IMR-90 (cell line): ENCODE data around the gene SLIT3. TPM values are rescaled to one million over a fixed set of nuclear protein-coding genes. Genes with fewer than 3 reads are reported as not detected.

ENCODE experiments used
- ATAC-seq: fragments of 200-7000 bp; cut with Tn5 transposase; 2 replicates; pipeline ENCODE4 v1.9.1; 2020; ENCODE audit warnings: low read depth, mild to moderate bottlenecking, moderate library complexity
- BruUV-seq: library from RNA; stranded (reverse); fragments of 400-500 nt; replicated peaks from 2 replicates; lab custom pipeline; 2021; lab: Mats Ljungman, UMichigan
- CTCF ChIA-PET: fragments of 300-600 bp; formaldehyde crosslinking; extraction: SDS; loops from one replicate; lab custom pipeline; 2021; ENCODE audit warnings: antibody characterized with exemption; lab: Yijun Ruan, JAX
- POLR2A ChIA-PET: fragments of 300-600 bp; sonication (Branson Sonifier 250); formaldehyde crosslinking; loops from one replicate; lab custom pipeline; 2022; ENCODE audit warnings: antibody characterized with exemption; ENCODE audit not compliant: unreplicated experiment; lab: Charles Lee
- DNase-seq: peaks from one replicate; pipeline ENCODE4 v3.0.0; 2013
- H2AFZ ChIP-seq: replicated peaks from 2 replicates; pipeline ENCODE3; 2013; ENCODE audit warnings: low read length, mild to moderate bottlenecking; ENCODE audit not compliant: poor library complexity
- H2AK5ac ChIP-seq: 2 replicates; pipeline ENCODE4 v1.6.1; 2013; ENCODE audit warnings: low read depth, low read length, inconsistent platforms
- H2AK9ac ChIP-seq: replicated peaks from 2 replicates; pipeline ENCODE3; 2013; ENCODE audit warnings: mild to moderate bottlenecking, low read depth, low read length, moderate library complexity; ENCODE audit not compliant: poor library complexity
- H2BK120ac ChIP-seq: 2 replicates; pipeline ENCODE4 v1.6.1; 2013; ENCODE audit warnings: low read depth, low read length, inconsistent platforms
- H2BK15ac ChIP-seq: 3 replicates; pipeline ENCODE4 v1.6.1; 2013; ENCODE audit warnings: low read depth, low read length, inconsistent platforms
- H2BK20ac ChIP-seq: 2 replicates; pipeline ENCODE4 v1.6.1; 2013; ENCODE audit warnings: low read depth, mild to moderate bottlenecking, inconsistent platforms, low read length, moderate library complexity
- H2BK5ac ChIP-seq: 2 replicates; pipeline ENCODE4 v1.6.1; 2013; ENCODE audit warnings: mild to moderate bottlenecking, low read depth, low read length, inconsistent platforms; ENCODE audit not compliant: poor library complexity, severe bottlenecking
- H3K14ac ChIP-seq: replicated peaks from 2 replicates; pipeline ENCODE4 v1.6.1; 2013; ENCODE audit warnings: low read depth, low read length, inconsistent platforms
- H3K18ac ChIP-seq: 2 replicates; pipeline ENCODE4 v1.6.1; 2013; ENCODE audit warnings: low read depth, low read length, control low read depth
- H3K23ac ChIP-seq: 2 replicates; pipeline ENCODE4 v1.6.1; 2013; ENCODE audit warnings: low read depth, low read length, inconsistent platforms
- H3K27ac ChIP-seq: 2 replicates; pipeline ENCODE4 v1.5.1; 2013; ENCODE audit warnings: mild to moderate bottlenecking, control low read depth, low read length; ENCODE audit not compliant: insufficient read depth
- H3K27me3 ChIP-seq: 2 replicates; pipeline ENCODE4 v1.6.1; 2013; ENCODE audit warnings: low read length; ENCODE audit not compliant: control insufficient read depth, insufficient read depth
- H3K36me3 ChIP-seq: 2 replicates; pipeline ENCODE4 v1.6.1; 2013; ENCODE audit warnings: low read length, mixed read lengths; ENCODE audit not compliant: control insufficient read depth, insufficient read depth
- H3K4ac ChIP-seq: 2 replicates; pipeline ENCODE4 v1.6.1; 2013; ENCODE audit warnings: low read depth, low read length, inconsistent platforms
- H3K4me1 ChIP-seq: 2 replicates; pipeline ENCODE4 v1.6.1; 2013; ENCODE audit warnings: low read length, mixed read lengths; ENCODE audit not compliant: control insufficient read depth, insufficient read depth
- H3K4me2 ChIP-seq: 2 replicates; pipeline ENCODE4 v1.6.1; 2013; ENCODE audit warnings: low read depth, mild to moderate bottlenecking, control low read depth, low read length, moderate library complexity
- H3K4me3 ChIP-seq: 2 replicates; pipeline ENCODE4 v1.5.1; 2013; ENCODE audit warnings: low read depth, mild to moderate bottlenecking, control low read depth, low read length, moderate library complexity; ENCODE audit not compliant: insufficient read depth
- H3K56ac ChIP-seq: 2 replicates; pipeline ENCODE4 v1.6.1; 2013; ENCODE audit warnings: low read length, inconsistent platforms; ENCODE audit not compliant: insufficient read depth; ENCODE audit errors: extremely low read depth
- H3K79me1 ChIP-seq, 2 experiments: 2 replicates each; pipeline ENCODE4 v1.6.1; 2013; ENCODE audit warnings: low read length in 2 of 2, inconsistent platforms in 1 of 2, low read depth in 1 of 2
- H3K9ac ChIP-seq: 2 replicates; pipeline ENCODE4 v1.6.1; 2013; ENCODE audit warnings: low read depth, low read length, control low read depth
- H3K9me1 ChIP-seq: 2 replicates; pipeline ENCODE4 v1.6.1; 2013; ENCODE audit warnings: low read length, inconsistent platforms; ENCODE audit not compliant: insufficient read depth
- H3K9me3 ChIP-seq: 2 replicates; pipeline ENCODE4 v1.6.1; 2013; ENCODE audit warnings: low read length; ENCODE audit not compliant: control insufficient read depth, insufficient read depth
- H4K20me1 ChIP-seq: 2 replicates; pipeline ENCODE4 v1.6.1; 2013; ENCODE audit warnings: low read length, inconsistent platforms; ENCODE audit not compliant: insufficient read depth
- H4K5ac ChIP-seq: 2 replicates; pipeline ENCODE4 v1.6.1; 2013; ENCODE audit warnings: mild to moderate bottlenecking, low read depth, low read length, control low read depth
- H4K8ac ChIP-seq, 2 experiments: 2 replicates each; pipeline ENCODE4 v1.6.1; 2013; ENCODE audit warnings: low read depth in 2 of 2, low read length in 2 of 2, control low read depth in 1 of 2, inconsistent platforms in 1 of 2
- H4K91ac ChIP-seq: 2 replicates; pipeline ENCODE4 v1.6.1; 2013; ENCODE audit warnings: low read depth, low read length, inconsistent platforms; ENCODE audit not compliant: insufficient read depth
- BHLHE40 ChIP-seq: fragments of 150-350 bp; IDR thresholded peaks from 2 replicates; pipeline ENCODE4 v1.6.1; 2016; ENCODE audit warnings: mild to moderate bottlenecking, low read depth, low read length
- CEBPB ChIP-seq: IDR thresholded peaks from 2 replicates; pipeline ENCODE4 v1.6.1; 2012; ENCODE audit warnings: low read depth, low read length, improper control_type of control experiment
- CHD1 ChIP-seq: IDR thresholded peaks from 2 replicates; pipeline ENCODE4 v1.6.1; 2012; ENCODE audit warnings: low read depth, low read length, improper control_type of control experiment
- FOS ChIP-seq: fragments of 150-350 bp; IDR thresholded peaks from 2 replicates; pipeline ENCODE4 v1.6.1; 2016; ENCODE audit warnings: low read depth, low read length
- MAFK ChIP-seq: IDR thresholded peaks from 2 replicates; pipeline ENCODE4 v1.6.1; 2012; ENCODE audit warnings: low read depth, low read length, improper control_type of control experiment
- MAZ ChIP-seq: IDR thresholded peaks from 2 replicates; pipeline ENCODE4 v1.6.1; 2012; ENCODE audit warnings: low read depth, mild to moderate bottlenecking, low read length, improper control_type of control experiment, moderate library complexity, borderline replicate concordance
- MXI1 ChIP-seq: IDR thresholded peaks from 2 replicates; pipeline ENCODE4 v1.6.1; 2012; ENCODE audit warnings: low read depth, mild to moderate bottlenecking, low read length, moderate library complexity, borderline replicate concordance
- NFE2L2 ChIP-seq: fragments of 150-350 bp; IDR thresholded peaks from 2 replicates; pipeline ENCODE4 v1.6.1; 2016; ENCODE audit warnings: low read depth, mild to moderate bottlenecking, low read length
- POLR2A ChIP-seq: IDR thresholded peaks from 2 replicates; pipeline ENCODE4 v1.6.1; 2012; ENCODE audit warnings: mild to moderate bottlenecking, low read depth, low read length
- RAD21 ChIP-seq: IDR thresholded peaks from 2 replicates; pipeline ENCODE4 v1.6.1; 2012; ENCODE audit warnings: low read length, improper control_type of control experiment
- RCOR1 ChIP-seq: IDR thresholded peaks from 2 replicates; pipeline ENCODE4 v1.6.1; 2012; ENCODE audit warnings: mild to moderate bottlenecking, low read length, improper control_type of control experiment; ENCODE audit not compliant: insufficient replicate concordance
- RFX5 ChIP-seq: IDR thresholded peaks from 2 replicates; pipeline ENCODE4 v1.8.0; 2012; ENCODE audit warnings: low read depth, mild to moderate bottlenecking, low read length, moderate library complexity
- SMC3 ChIP-seq: fragments of 150-350 bp; IDR thresholded peaks from 2 replicates; pipeline ENCODE4 v1.6.1; 2016; ENCODE audit warnings: low read depth, mild to moderate bottlenecking, antibody characterized with exemption, low read length, moderate library complexity
- WGBS, 2 experiments: methylation state at CpG; one replicate each; pipeline versions ENCODE4 v1.1.5 to v1.1.7; 2013; ENCODE audit warnings: missing lambda C conversion rate in 2 of 2; ENCODE audit not compliant: insufficient read length in 1 of 2; ENCODE audit errors: extremely low coverage in 2 of 2; 5-methylcytosine and 5-hydroxymethylcytosine counted together
- dilution Hi-C: fragments of 300-500 bp; cut with HindIII; formaldehyde crosslinking; loops from one replicate; pipeline ENCODE4 v1.14.3; 2018; ENCODE audit warnings: low sequenced_read_pairs; ENCODE audit not compliant: unreplicated experiment
- in situ Hi-C: fragments of 300-500 bp; cut with MboI; formaldehyde crosslinking; loops from 3 replicates; pipeline ENCODE4 v1.14.3; 2019; ENCODE audit warnings: low sequenced_read_pairs, inconsistent platforms, mixed read lengths
- intact Hi-C: fragments of 100-400 bp; cut with micrococcal nuclease; formaldehyde crosslinking; loops from 2 replicates; pipeline ENCODE4 v1.10.0; 2022
- polyA plus RNA-seq, 3 experiments: library from polyadenylated mRNA; depleted of rRNA; stranded (reverse); fragments of >200 nt; gene quantifications; 2 replicates each; pipeline ENCODE4 v1.2.3, GENCODE V29; 2012; ENCODE audit warnings: low replicate concordance in 1 of 3
- total RNA-seq: library from RNA; depleted of rRNA; stranded (reverse); fragments of >200 nt; gene quantifications from 2 replicates; pipeline ENCODE4 v1.2.3, GENCODE V29; 2012
- TF ChIP-seq, protein P1 (sequence below): fragments of 150-350 bp; IDR thresholded peaks from 2 replicates; pipeline ENCODE4 v1.6.1; 2016; ENCODE audit warnings: low read depth, mild to moderate bottlenecking, low read length, moderate library complexity, borderline replicate concordance
- TF ChIP-seq, protein P2 (sequence below): conservative IDR thresholded peaks from 2 replicates; pipeline ENCODE4 v1.5.1; 2012; ENCODE audit warnings: mild to moderate bottlenecking, low read depth, low read length, improper control_type of control experiment
- TF ChIP-seq, protein P3 (sequence below): fragments of 150-350 bp; IDR thresholded peaks from 2 replicates; pipeline ENCODE4 v1.6.1; 2017; ENCODE audit warnings: mild to moderate bottlenecking, antibody characterized with exemption, low read length, low read depth

The SLIT3 gene
- total and polyA plus RNA-seq, 2 of the 4 experiments (the other 2 are of a cell fraction) = 0.18 to 0.50 TPM

DNA sequence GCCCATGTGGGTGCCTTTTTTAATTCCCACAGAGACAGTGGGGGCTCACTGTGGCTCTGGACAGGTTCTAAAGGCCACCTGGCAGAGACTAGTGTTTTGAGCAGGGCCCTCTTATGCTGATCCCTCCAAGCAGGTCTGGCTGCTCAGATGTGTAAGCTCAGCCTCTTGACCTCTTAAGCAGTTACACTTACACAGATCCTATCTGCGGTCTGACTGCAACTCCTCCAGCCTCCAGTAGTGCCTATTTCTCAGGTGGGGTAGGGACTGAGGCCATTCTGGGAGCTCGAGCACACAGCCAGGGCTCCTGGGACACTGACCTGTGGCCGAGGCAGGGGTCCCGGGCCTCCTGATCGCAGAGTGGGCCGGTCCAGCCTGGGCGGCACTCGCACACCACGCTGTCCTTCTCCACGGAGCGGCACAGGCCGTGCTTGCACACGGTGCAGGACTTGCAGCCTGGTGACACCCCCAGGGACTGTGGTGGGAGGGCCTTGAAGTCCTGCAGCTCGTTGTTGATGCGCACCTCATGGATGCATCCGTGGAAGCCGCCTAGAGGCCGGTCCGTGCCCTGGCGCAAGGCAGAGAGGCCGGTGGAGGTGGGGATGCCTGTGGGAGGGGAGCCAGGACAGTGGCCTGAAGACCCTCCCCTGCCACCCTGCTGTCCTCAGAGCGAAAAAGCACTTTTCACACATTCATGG lies 629.9 kb downstream of the SLIT3 start:
- no peak overlapping the region for H3K18ac ChIP-seq
- H3K9me1 ChIP-seq = no peaks in the 10 kb centered on the region
- ChIA-PET CTCF (no interaction called here), POLR2A (no interaction called here)
- no peak overlapping the region for H3K27ac ChIP-seq
- H2BK5ac ChIP-seq = no peak overlapping the region
- H3K4me3 ChIP-seq = no peak overlapping the region
- TF ChIP-seq POLR2A (no peak), RFX5 (no peak), CHD1 (no peak), BHLHE40 (no peak), FOS (no peak), MXI1 (no peak), RCOR1 (no peak), SMC3 (no peak), MAZ (no peak), CEBPB (no peak), NFE2L2 (no peak), MAFK (no peak), RAD21 (no peak)
- TF ChIP-seq, protein P1, sequence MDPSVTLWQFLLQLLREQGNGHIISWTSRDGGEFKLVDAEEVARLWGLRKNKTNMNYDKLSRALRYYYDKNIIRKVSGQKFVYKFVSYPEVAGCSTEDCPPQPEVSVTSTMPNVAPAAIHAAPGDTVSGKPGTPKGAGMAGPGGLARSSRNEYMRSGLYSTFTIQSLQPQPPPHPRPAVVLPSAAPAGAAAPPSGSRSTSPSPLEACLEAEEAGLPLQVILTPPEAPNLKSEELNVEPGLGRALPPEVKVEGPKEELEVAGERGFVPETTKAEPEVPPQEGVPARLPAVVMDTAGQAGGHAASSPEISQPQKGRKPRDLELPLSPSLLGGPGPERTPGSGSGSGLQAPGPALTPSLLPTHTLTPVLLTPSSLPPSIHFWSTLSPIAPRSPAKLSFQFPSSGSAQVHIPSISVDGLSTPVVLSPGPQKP = no peak
- TF ChIP-seq, protein P2, sequence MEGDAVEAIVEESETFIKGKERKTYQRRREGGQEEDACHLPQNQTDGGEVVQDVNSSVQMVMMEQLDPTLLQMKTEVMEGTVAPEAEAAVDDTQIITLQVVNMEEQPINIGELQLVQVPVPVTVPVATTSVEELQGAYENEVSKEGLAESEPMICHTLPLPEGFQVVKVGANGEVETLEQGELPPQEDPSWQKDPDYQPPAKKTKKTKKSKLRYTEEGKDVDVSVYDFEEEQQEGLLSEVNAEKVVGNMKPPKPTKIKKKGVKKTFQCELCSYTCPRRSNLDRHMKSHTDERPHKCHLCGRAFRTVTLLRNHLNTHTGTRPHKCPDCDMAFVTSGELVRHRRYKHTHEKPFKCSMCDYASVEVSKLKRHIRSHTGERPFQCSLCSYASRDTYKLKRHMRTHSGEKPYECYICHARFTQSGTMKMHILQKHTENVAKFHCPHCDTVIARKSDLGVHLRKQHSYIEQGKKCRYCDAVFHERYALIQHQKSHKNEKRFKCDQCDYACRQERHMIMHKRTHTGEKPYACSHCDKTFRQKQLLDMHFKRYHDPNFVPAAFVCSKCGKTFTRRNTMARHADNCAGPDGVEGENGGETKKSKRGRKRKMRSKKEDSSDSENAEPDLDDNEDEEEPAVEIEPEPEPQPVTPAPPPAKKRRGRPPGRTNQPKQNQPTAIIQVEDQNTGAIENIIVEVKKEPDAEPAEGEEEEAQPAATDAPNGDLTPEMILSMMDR = no peak
- TF ChIP-seq, protein P3, sequence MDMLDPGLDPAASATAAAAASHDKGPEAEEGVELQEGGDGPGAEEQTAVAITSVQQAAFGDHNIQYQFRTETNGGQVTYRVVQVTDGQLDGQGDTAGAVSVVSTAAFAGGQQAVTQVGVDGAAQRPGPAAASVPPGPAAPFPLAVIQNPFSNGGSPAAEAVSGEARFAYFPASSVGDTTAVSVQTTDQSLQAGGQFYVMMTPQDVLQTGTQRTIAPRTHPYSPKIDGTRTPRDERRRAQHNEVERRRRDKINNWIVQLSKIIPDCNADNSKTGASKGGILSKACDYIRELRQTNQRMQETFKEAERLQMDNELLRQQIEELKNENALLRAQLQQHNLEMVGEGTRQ = no peak
- H3K4me2 ChIP-seq = no peak overlapping the region
- no peaks in the 10 kb centered on the region for H4K20me1 ChIP-seq
- in situ Hi-C loops = loop anchor here (10.0 kb wide), 1 partner anchor 634 kb away; the partner anchor contains the start of gene SLIT3
- no peak overlapping the region for H4K5ac ChIP-seq
- no peak overlapping the region for H2AFZ ChIP-seq
- H2BK120ac ChIP-seq = no peak overlapping the region
- no peaks in the 10 kb centered on the region for H3K9me3 ChIP-seq
- H4K91ac ChIP-seq = no peak overlapping the region
- no peaks in the 10 kb centered on the region for H3K36me3 ChIP-seq
- H4K8ac ChIP-seq = no peak overlapping the region
- no peaks in the 10 kb centered on the region for H3K79me1 ChIP-seq
- no peak overlapping the region for H3K56ac ChIP-seq
- no peak overlapping the region for H3K9ac ChIP-seq
- no peak overlapping the region for H3K23ac ChIP-seq
- no peak for DNase-seq
- ATAC-seq = no peak
- no peak overlapping the region for H3K4ac ChIP-seq
- H2BK20ac ChIP-seq = no peak overlapping the region
- H3K27me3 ChIP-seq = no peaks in the 10 kb centered on the region; the same call in 1 of the 2 replicates
- dilution Hi-C loops = no loop called here
- H2AK5ac ChIP-seq = no peak overlapping the region
- intact Hi-C loops = no loop called here
- no peak overlapping the region for H2AK9ac ChIP-seq
- WGBS, 2 experiments = 68% methylated on average over 9 of the region's 22 CpGs; no CpG with 5 or more reads in 1 of the 2 experiments
- H2BK15ac ChIP-seq = no peak overlapping the region
- BruUV-seq = no TSS peak
- no peak overlapping the region for H3K14ac ChIP-seq
- H3K4me1 ChIP-seq = no peaks in the 10 kb centered on the region
